Ishikawa (cell line): ENCODE results near the gene RB1.

Source experiments
- CEBPB ChIP-seq: IDR thresholded peaks from 2 replicates; pipeline ENCODE4 v1.6.1; 2012
- CREB1 ChIP-seq: IDR thresholded peaks from 2 replicates; pipeline ENCODE4 v1.6.1; 2012; ENCODE audit warnings: low read depth
- EGR1 ChIP-seq: IDR thresholded peaks from 2 replicates; pipeline ENCODE4 v1.6.1; 2012
- EP300 ChIP-seq: IDR thresholded peaks from 2 replicates; pipeline ENCODE4 v1.6.1; 2012; ENCODE audit warnings: borderline replicate concordance
- FOXM1 ChIP-seq: IDR thresholded peaks from 2 replicates; pipeline ENCODE4 v1.6.1; 2012; ENCODE audit warnings: low read depth, borderline replicate concordance
- MAX ChIP-seq: IDR thresholded peaks from 2 replicates; pipeline ENCODE4 v1.6.1; 2012
- NFIC ChIP-seq: IDR thresholded peaks from 2 replicates; pipeline ENCODE4 v1.6.1; 2012
- RAD21 ChIP-seq: IDR thresholded peaks from 2 replicates; pipeline ENCODE4 v1.6.1; 2012; ENCODE audit warnings: low read depth
- REST ChIP-seq: IDR thresholded peaks from 2 replicates; pipeline ENCODE4 v1.6.1; 2012; ENCODE audit warnings: low read depth, mild to moderate bottlenecking
- TAF1 ChIP-seq: IDR thresholded peaks from 2 replicates; pipeline ENCODE4 v1.6.1; 2012; ENCODE audit warnings: low read depth, mild to moderate bottlenecking
- TCF12 ChIP-seq: IDR thresholded peaks from 2 replicates; pipeline ENCODE4 v1.6.1; 2012; ENCODE audit warnings: low read depth
- TEAD4 ChIP-seq: IDR thresholded peaks from 2 replicates; pipeline ENCODE4 v1.6.1; 2012
- USF1 ChIP-seq: IDR thresholded peaks from 2 replicates; pipeline ENCODE4 v1.6.1; 2012
- YY1 ChIP-seq: IDR thresholded peaks from 2 replicates; pipeline ENCODE4 v1.6.1; 2012; ENCODE audit warnings: low read depth
- ZBTB7A ChIP-seq: IDR thresholded peaks from 2 replicates; pipeline ENCODE4 v1.6.1; 2012; ENCODE audit warnings: low read depth

Gene RB1

GRCh38 chr13:48386816-48387215, 83.3 kb downstream of the RB1 start:
- TF ChIP-seq EP300 (no peak), CREB1 (no peak), TAF1 (no peak), FOXM1 (no peak), REST (no peak), TEAD4 (no peak), TCF12 (no peak), YY1 (no peak), EGR1 (no peak), ZBTB7A (no peak), MAX (no peak), NFIC (no peak)

- TF ChIP-seq TCF12 (no peak), FOXM1 (no peak), CEBPB (no peak), USF1 (no peak), EP300 (no peak), EGR1 (no peak), NFIC (no peak), TAF1 (no peak), RAD21 (no peak), MAX (no peak), TEAD4 (no peak), CREB1 (no peak), REST (no peak), ZBTB7A (no peak)
Observed at GRCh38 chr13:48391257-48391656, 87.7 kb downstream of the RB1 start.

- no peak for TF ChIP-seq TEAD4
- TF ChIP-seq TAF1: no peak
- TF ChIP-seq ZBTB7A: no peak
- TF ChIP-seq YY1: no peak
- TF ChIP-seq FOXM1: no peak
- TF ChIP-seq EP300: no peak
- TF ChIP-seq EGR1: no peak
- TF ChIP-seq CEBPB: no peak
- TF ChIP-seq USF1: no peak
- no peak for TF ChIP-seq TCF12
- TF ChIP-seq REST: no peak
- TF ChIP-seq CREB1: no peak
Observed at GRCh38 chr13:48393030-48393697, 89.6 kb downstream of the RB1 start.

GRCh38 chr13:48393698-48394085, 90.1 kb downstream of the RB1 start:
- TF ChIP-seq RAD21: no peak
- no peak for TF ChIP-seq NFIC
- TF ChIP-seq EGR1: no peak
- TF ChIP-seq TAF1: no peak
- TF ChIP-seq CEBPB: no peak
- no peak for TF ChIP-seq TEAD4
- TF ChIP-seq ZBTB7A: no peak
- no peak for TF ChIP-seq REST
- no peak for TF ChIP-seq MAX
- TF ChIP-seq YY1: no peak
- no peak for TF ChIP-seq EP300
- no peak for TF ChIP-seq CREB1
- no peak for TF ChIP-seq FOXM1
- no peak for TF ChIP-seq USF1
- TF ChIP-seq TCF12: no peak
